ENCODE data around the gene EID3.
"Not testable (repeated sequence)": the region's sequence is repeated elsewhere in the genome, so short reads cannot be mapped to it uniquely, and the experiment has no call there.

Gene EID3

DNA sequence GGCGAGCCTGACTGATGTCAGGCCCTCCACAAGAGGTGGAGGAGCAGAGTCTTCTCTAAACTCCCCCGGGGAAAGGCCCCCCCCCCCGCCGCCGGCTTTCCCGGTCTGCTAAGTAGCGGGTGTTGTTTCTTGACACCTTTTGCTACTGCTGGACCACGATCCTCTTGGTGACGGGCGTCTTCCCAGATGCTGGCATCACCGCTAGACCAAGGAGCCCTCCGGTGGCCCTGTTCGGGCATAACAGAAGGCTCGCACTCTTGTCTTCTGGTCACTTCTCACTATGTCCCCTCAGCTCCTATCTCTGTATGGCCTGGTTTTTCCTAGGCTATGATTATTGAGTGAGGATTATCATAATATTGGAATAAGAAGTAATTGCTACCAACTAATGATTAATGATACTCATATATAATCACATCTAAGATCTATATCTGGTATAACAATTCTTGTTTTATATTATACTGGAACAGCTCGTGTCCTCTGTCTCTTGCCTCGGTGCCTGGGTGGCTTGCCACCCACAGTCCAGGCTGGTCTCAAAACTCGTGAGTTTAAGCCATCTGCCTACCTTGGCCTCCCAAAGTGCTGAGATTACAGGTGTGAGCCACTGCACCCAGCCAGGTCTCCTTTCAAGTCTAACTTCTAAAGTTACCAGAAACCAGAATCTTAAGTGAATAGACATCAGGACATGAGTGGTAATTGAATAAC is 9.2 kb upstream of the EID3 start:
- not testable (repeated sequence) for H3K4me3 ChIP-seq (ENCODE audit: low read length); H3K27ac ChIP-seq (ENCODE audit: low read depth, low read length); H3K4me1 ChIP-seq (ENCODE audit: control insufficient read depth, insufficient read depth, low read length); H3K9ac ChIP-seq (ENCODE audit: low read length); H3K27me3 ChIP-seq (ENCODE audit: control insufficient read depth, insufficient read depth, low read length); H3K36me3 ChIP-seq (ENCODE audit: control insufficient read depth, insufficient read depth, low read length)

DNA sequence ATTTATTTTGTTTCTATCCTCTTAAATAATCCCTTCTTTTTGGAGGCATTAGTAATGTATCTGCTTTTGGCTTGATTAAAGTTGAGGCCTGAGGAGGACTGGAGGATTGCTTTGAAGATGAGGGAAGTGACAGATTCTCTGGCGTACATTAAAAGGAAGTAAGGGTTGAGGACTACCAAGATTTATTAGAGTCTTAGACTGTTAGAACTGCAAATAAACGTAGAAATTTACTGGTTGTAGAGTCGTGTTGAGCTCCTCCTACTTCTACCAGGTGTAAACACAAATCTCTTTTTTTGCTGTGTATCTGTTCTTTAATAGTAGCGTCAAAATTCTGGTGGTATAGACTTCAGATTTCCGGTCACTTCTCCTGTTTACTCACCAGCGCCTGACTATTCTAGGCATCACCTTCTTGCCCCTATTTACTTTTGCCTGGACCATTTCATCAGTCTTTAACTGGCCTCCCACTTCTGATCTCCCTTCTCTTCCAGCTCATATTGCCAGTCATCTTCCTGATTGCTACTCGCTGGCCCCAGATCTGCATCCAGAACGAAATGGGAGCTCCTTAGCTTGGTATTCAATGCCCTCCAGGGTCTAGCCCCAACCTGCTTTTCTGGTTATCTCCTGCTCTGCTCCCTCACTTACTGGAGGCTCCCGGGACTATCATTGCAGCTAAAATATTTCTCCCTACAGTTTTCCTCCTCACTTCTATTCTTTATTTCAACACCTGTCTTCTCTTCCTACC is 8.4 kb upstream of the EID3 start:
- Histone ChIP-seq H3K36me3 (ENCODE audit: control insufficient read depth, insufficient read depth, low read length) (peaks cover 4% of the 10 kb centered on the region), H3K9ac (ENCODE audit: low read length) (no peak overlapping the region), H3K27me3 (ENCODE audit: control insufficient read depth, insufficient read depth, low read length) (no peaks in the 10 kb centered on the region), H3K4me1 (ENCODE audit: control insufficient read depth, insufficient read depth, low read length) (peaks cover 5% of the 10 kb centered on the region), H3K27ac (ENCODE audit: low read depth, low read length) (no peak overlapping the region), H3K4me3 (ENCODE audit: low read length) (no peak overlapping the region)

- H3K4me1 ChIP-seq (ENCODE audit: control insufficient read depth, insufficient read depth, low read length), result peaks cover 5% of the 10 kb centered on the region
- no peak overlapping the region for H3K27ac ChIP-seq (ENCODE audit: low read depth, low read length)
- no peaks in the 10 kb centered on the region for H3K27me3 ChIP-seq (ENCODE audit: control insufficient read depth, insufficient read depth, low read length)
- no peak overlapping the region for H3K4me3 ChIP-seq (ENCODE audit: low read length)
- H3K36me3 ChIP-seq (ENCODE audit: control insufficient read depth, insufficient read depth, low read length), result peaks cover 4% of the 10 kb centered on the region
- no peak overlapping the region for H3K9ac ChIP-seq (ENCODE audit: low read length)
These were observed 7.6 kb upstream of the EID3 start for GRCh38 chr12:104295954-104296353.

GRCh38 chr12:104296718-104297117 is 6.8 kb upstream of the EID3 start:
- Histone ChIP-seq H3K4me3 (ENCODE audit: low read length) (no peak overlapping the region), H3K4me1 (ENCODE audit: control insufficient read depth, insufficient read depth, low read length) (peaks cover 5% of the 10 kb centered on the region), H3K27ac (ENCODE audit: low read depth, low read length) (no peak overlapping the region), H3K27me3 (ENCODE audit: control insufficient read depth, insufficient read depth, low read length) (no peaks in the 10 kb centered on the region), H3K9ac (ENCODE audit: low read length) (no peak overlapping the region), H3K36me3 (ENCODE audit: control insufficient read depth, insufficient read depth, low read length) (peaks cover 4% of the 10 kb centered on the region)

DNA sequence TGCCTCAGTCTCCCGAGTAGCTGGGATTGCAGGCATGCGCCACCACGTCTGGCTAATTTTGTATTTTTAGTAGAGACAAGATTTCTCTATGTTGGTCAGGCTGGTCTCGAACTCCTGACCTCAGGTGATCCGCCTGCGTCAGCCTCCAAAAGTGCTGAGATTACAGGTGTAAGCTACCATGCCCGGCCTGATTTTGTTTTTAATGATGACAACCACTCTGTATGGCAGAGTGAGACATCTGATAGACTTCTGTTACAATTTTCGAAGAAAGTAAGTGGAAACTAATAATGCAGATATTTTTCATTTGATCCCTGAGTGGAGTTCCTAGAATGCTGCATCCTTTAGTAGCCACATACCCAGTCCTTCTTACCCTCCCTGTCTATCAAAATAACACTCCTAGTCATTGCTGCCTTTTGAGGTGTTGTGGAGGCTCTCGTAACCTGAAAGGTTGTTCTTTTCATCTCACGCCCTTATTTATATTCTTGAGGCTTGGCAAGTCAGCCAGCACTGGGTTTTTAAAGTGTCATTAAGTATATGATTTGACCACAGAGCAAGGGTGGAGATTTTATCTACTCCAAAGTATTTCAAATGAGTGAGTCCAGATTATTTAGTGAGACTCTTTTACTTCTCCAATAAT is 5.9 kb upstream of the EID3 start:
- H3K36me3 ChIP-seq (ENCODE audit: control insufficient read depth, insufficient read depth, low read length), result no peaks in the 10 kb centered on the region
- no peaks in the 10 kb centered on the region for H3K27me3 ChIP-seq (ENCODE audit: control insufficient read depth, insufficient read depth, low read length)
- no peak overlapping the region for H3K27ac ChIP-seq (ENCODE audit: low read depth, low read length)
- no peak overlapping the region for H3K9ac ChIP-seq (ENCODE audit: low read length)
- H3K4me1 ChIP-seq (ENCODE audit: control insufficient read depth, insufficient read depth, low read length), result peaks cover 5% of the 10 kb centered on the region
- no peak overlapping the region for H3K4me3 ChIP-seq (ENCODE audit: low read length)

- H3K4me3 ChIP-seq (ENCODE audit: low read length), result no peak overlapping the region
- H3K4me1 ChIP-seq (ENCODE audit: control insufficient read depth, insufficient read depth, low read length), result peaks cover 19% of the 10 kb centered on the region
- H3K9ac ChIP-seq (ENCODE audit: low read length), result no peak overlapping the region
- no peak overlapping the region for H3K27ac ChIP-seq (ENCODE audit: low read depth, low read length)
- no peaks in the 10 kb centered on the region for H3K27me3 ChIP-seq (ENCODE audit: control insufficient read depth, insufficient read depth, low read length)
- H3K36me3 ChIP-seq (ENCODE audit: control insufficient read depth, insufficient read depth, low read length), result no peaks in the 10 kb centered on the region
These were observed 3.6 kb upstream of the EID3 start for GRCh38 chr12:104299842-104300481.

GRCh38 chr12:104304261-104305009 is 896 bp downstream of the EID3 start:
- H3K4me1 ChIP-seq (ENCODE audit: control insufficient read depth, insufficient read depth, low read length), result peaks cover 26% of the 10 kb centered on the region
- no peaks in the 10 kb centered on the region for H3K27me3 ChIP-seq (ENCODE audit: control insufficient read depth, insufficient read depth, low read length)
- H3K9ac ChIP-seq (ENCODE audit: low read length), result no peak overlapping the region
- H3K36me3 ChIP-seq (ENCODE audit: control insufficient read depth, insufficient read depth, low read length), result no peaks in the 10 kb centered on the region
- H3K27ac ChIP-seq (ENCODE audit: low read depth, low read length), result peak overlapping the region; percentile 63
- peak overlapping the region; percentile 70 for H3K4me3 ChIP-seq (ENCODE audit: low read length)

GRCh38 chr12:104305349-104305748 is 1.8 kb downstream of the EID3 start:
- Histone ChIP-seq H3K27ac (ENCODE audit: low read depth, low read length) (no peak overlapping the region), H3K4me3 (ENCODE audit: low read length) (no peak overlapping the region), H3K27me3 (ENCODE audit: control insufficient read depth, insufficient read depth, low read length) (no peaks in the 10 kb centered on the region), H3K36me3 (ENCODE audit: control insufficient read depth, insufficient read depth, low read length) (no peaks in the 10 kb centered on the region), H3K9ac (ENCODE audit: low read length) (no peak overlapping the region), H3K4me1 (ENCODE audit: control insufficient read depth, insufficient read depth, low read length) (peaks cover 26% of the 10 kb centered on the region)

DNA sequence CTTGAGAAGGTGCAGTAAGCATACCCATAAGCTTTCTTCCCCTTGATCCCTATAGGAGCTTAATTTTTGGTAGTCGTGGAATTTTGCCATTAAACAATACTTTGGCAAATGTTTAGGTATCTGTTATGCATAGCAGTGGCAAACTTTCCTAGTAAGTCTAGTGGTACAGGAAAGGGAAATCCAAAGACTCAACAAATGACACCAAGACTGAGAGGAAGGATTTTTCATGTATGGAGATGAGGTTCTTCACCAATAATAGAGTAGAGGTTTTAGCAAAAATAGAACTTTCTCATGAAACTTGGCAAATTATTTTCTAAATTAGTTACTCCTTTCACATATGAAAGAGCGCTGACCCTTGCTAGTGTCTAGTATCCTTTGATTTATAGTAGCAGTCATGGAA is 2.8 kb downstream of the EID3 start:
- H3K4me1 ChIP-seq (ENCODE audit: control insufficient read depth, insufficient read depth, low read length), result peaks cover 26% of the 10 kb centered on the region
- no peak overlapping the region for H3K4me3 ChIP-seq (ENCODE audit: low read length)
- no peaks in the 10 kb centered on the region for H3K36me3 ChIP-seq (ENCODE audit: control insufficient read depth, insufficient read depth, low read length)
- no peak overlapping the region for H3K9ac ChIP-seq (ENCODE audit: low read length)
- no peaks in the 10 kb centered on the region for H3K27me3 ChIP-seq (ENCODE audit: control insufficient read depth, insufficient read depth, low read length)
- no peak overlapping the region for H3K27ac ChIP-seq (ENCODE audit: low read depth, low read length)

GRCh38 chr12:104306943-104307654 is 3.6 kb downstream of the EID3 start:
- H3K9ac ChIP-seq (ENCODE audit: low read length), result no peak overlapping the region
- H3K4me3 ChIP-seq (ENCODE audit: low read length), result no peak overlapping the region
- H3K4me1 ChIP-seq (ENCODE audit: control insufficient read depth, insufficient read depth, low read length), result peaks cover 26% of the 10 kb centered on the region
- H3K27ac ChIP-seq (ENCODE audit: low read depth, low read length), result no peak overlapping the region
- no peaks in the 10 kb centered on the region for H3K27me3 ChIP-seq (ENCODE audit: control insufficient read depth, insufficient read depth, low read length)
- H3K36me3 ChIP-seq (ENCODE audit: control insufficient read depth, insufficient read depth, low read length), result peaks cover under 1% of the 10 kb centered on the region

- Histone ChIP-seq H3K4me3 (ENCODE audit: low read length) (no peak overlapping the region), H3K27ac (ENCODE audit: low read depth, low read length) (no peak overlapping the region), H3K4me1 (ENCODE audit: control insufficient read depth, insufficient read depth, low read length) (peaks cover 26% of the 10 kb centered on the region)
These were observed 4.1 kb downstream of the EID3 start for GRCh38 chr12:104307655-104308000.

More at GRCh38 chr12:104307655-104308000, 4.1 kb downstream of the EID3 start:
- H3K36me3 ChIP-seq (ENCODE audit: control insufficient read depth, insufficient read depth, low read length), result peaks cover 3% of the 10 kb centered on the region
- no peak overlapping the region for H3K9ac ChIP-seq (ENCODE audit: low read length)
- no peaks in the 10 kb centered on the region for H3K27me3 ChIP-seq (ENCODE audit: control insufficient read depth, insufficient read depth, low read length)

Measured in rectal smooth muscle tissue (tissue), 1 donor.